Lower leg skin (tissue), 3 donors: ENCODE results near the gene KTN1.

Experiments
- POLR2A ChIP-seq, 2 donors: fragments of 450-650 bp; IDR thresholded peaks; one replicate each; pipeline ENCODE4 v1.6.1; 2016 to 2017; ENCODE audit warnings: antibody characterized with exemption in 2 of 2, mild to moderate bottlenecking in 1 of 2, moderate library complexity in 1 of 2
- TF ChIP-seq, protein P1 (sequence below), 3 donors: fragments of 450-650 bp; IDR thresholded peaks; one replicate each; pipeline ENCODE4 v1.5.1; 2016; ENCODE audit warnings: antibody characterized with exemption in 3 of 3, mild to moderate bottlenecking in 3 of 3, moderate library complexity in 2 of 3

DNA sequence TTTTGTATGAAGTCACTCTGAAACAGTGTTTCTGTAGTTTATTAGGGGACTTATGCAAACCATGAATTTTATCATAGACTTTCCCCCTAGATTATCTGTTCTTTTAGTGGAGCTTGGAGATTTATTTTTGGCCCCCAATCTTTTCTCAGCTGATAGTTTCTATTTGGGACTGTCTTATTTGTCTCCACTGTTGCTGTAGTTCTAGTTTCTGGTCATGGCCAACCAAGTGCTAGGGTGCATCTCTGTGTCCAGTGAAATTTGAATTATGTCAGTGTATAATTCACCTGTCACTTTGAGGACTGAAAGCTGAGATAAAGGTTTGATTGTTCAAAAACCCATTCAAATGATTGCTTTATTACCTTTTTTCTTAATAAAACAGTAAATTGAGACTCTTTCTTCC, 61.3 kb downstream of the KTN1 start:
- TF ChIP-seq, protein P1, sequence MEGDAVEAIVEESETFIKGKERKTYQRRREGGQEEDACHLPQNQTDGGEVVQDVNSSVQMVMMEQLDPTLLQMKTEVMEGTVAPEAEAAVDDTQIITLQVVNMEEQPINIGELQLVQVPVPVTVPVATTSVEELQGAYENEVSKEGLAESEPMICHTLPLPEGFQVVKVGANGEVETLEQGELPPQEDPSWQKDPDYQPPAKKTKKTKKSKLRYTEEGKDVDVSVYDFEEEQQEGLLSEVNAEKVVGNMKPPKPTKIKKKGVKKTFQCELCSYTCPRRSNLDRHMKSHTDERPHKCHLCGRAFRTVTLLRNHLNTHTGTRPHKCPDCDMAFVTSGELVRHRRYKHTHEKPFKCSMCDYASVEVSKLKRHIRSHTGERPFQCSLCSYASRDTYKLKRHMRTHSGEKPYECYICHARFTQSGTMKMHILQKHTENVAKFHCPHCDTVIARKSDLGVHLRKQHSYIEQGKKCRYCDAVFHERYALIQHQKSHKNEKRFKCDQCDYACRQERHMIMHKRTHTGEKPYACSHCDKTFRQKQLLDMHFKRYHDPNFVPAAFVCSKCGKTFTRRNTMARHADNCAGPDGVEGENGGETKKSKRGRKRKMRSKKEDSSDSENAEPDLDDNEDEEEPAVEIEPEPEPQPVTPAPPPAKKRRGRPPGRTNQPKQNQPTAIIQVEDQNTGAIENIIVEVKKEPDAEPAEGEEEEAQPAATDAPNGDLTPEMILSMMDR (IDR thresholded peaks at IDR 0.05) = no peak
- no peak for TF ChIP-seq POLR2A (IDR thresholded peaks at IDR 0.05)
